Measurements from ENCODE around the gene ERI3.

Gene ERI3

GRCh38 chr1:44316231-44316759 is 38.8 kb downstream of the ERI3 start:
- no peak for DNase-seq (ENCODE audit: low read depth in 3 of 3)

GRCh38 chr1:44315521-44315920 is 39.5 kb downstream of the ERI3 start:
- no peak for DNase-seq (ENCODE audit: low read depth in 3 of 3)

GRCh38 chr1:44314452-44314851 is 40.6 kb downstream of the ERI3 start:
- no peak for DNase-seq (ENCODE audit: low read depth in 3 of 3)

DNA sequence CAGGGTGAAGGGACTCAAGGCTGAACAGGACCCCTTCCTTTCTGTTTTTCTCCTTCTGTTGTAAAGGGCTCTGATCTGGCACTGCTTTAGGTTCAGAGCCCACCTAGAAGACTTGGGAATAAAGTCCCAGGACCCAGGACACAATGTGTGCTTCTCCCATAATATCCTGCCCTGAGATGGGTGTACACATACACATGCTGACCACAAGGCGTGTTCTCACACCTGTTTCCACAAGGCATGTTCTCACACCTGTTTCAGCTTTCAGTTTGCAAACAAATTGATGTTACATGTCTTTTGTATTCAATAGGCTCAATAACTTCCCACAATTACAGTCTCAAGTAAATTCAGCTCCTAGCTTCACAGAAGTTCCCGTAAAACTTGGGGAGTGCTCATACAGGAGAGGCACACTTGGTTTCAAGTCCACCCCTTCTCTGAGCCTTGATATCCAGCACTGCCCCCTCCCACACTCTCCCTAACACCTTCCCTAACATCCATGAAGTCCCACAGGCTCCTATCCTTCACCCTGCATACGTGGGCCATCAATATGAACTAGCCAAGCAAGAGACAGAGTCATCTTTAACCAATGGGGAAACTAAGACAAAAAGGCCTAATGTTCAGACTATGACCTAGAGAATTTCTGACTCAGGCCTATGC is 41.7 kb downstream of the ERI3 start:
- no peak for DNase-seq (ENCODE audit: low read depth in 3 of 3)

DNA sequence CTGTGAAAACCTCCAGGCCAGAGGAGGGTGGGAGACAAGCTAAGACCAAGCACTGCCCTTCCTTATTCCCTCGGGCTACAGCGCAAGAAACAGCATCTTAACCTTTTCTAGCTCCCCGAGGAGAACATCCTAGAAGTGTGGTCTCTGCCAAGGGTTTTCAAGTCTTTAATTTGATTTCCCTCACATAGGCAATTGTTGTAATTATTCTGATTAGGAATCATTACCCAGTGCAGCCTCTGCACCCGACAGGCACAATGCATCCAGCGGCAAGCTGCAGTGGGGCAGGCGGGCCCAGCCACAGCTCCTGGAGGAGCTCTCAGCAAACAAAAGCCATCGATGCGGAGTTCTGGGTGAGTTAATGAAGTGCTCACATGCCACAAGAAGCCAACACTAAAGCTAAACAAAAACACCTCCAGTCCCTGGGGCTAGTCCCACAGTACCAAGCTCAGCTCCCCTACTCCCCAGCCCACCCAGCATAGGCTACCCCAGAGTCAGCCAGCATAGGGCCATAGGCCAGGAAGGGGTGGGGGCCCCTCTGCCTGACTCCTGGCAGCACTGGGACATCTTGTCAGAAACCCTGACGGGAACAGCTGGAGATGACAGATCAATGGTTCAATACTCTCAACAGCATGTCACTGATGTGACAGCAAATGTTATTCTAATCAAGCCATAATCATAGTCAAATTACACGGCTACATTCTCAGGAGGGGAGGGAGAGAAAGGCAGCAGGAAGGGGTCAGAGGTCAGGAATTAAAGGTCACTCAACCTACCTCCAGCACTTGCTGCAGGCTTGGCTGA is 42.5 kb downstream of the ERI3 start:
- no peak for DNase-seq (ENCODE audit: low read depth in 3 of 3)

- DNase-seq (ENCODE audit: low read depth in 3 of 3) = no peak
Measured at GRCh38 chr1:44310006-44310405, 45.1 kb downstream of the ERI3 start.

- peak in 1 of 3 experiments; percentile 5 for DNase-seq (ENCODE audit: low read depth in 3 of 3)
Measured at GRCh38 chr1:44305962-44306422, 49.1 kb downstream of the ERI3 start.

DNA sequence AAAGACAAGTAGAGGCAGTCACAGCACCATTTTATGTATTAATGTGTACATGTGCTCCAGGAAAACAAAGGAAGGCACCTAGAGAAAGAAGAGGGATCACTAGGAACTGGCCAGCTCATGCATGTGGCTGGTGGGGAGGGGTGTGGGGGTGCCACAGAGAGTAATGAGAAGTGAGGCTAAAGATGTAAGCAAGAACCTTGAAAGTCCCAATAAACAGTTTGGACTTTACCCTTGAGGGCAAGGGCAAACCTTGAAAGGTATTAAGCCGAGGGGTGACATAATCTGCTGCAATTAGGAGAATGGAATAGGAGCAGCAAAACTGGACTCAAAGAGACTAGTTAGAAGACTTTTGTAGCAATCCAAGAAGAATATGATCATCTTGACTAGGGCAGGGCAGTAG is 51.5 kb downstream of the ERI3 start:
- DNase-seq (ENCODE audit: low read depth in 3 of 3) = no peak

GRCh38 chr1:44302541-44302940 is 52.5 kb downstream of the ERI3 start:
- DNase-seq (ENCODE audit: low read depth in 3 of 3) = no peak

DNA sequence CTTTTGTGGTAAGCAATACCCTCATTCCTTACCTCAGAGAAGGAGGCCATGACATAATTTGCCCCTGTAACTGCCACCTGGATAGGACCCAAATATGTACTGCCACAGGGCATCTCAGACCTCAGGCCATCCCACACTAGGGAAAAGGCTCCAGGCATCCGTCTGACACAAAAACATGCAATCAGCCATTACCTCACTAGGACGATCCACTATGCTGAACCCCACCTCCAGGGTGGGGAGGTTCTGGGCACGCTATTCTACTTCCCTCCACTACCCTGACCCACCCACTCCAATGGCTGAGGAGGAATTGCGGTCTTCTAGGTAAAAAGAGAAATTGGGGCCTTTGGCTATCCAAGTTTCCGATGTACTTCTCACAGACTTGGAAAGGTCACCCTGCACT is 53.6 kb downstream of the ERI3 start:
- no peak for DNase-seq (ENCODE audit: low read depth in 3 of 3)

DNA sequence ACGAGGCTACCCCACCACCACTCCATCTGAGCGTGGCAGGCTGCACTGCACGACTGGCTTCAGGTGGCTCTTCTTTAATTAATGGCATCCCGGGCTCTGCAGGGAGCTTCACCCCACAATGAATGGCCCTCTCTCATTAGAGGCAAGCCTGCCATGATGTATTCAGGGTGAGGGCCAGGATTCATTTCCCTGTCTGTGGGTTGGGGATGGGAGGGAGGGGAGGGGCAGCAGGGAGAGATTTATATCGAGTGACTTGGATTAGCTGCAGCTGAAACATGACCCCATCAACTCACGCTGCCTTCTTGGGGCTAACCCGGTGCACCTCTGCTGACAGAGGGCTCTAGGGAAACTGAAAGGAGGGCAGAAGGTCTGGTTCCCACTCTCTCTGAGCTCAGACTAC is 54.2 kb downstream of the ERI3 start:
- DNase-seq (ENCODE audit: low read depth in 3 of 3) = no peak

GRCh38 chr1:44297695-44298400 is 57.2 kb downstream of the ERI3 start:
- DNase-seq (ENCODE audit: low read depth in 3 of 3) = no peak

- no peak for DNase-seq (ENCODE audit: low read depth in 3 of 3)
Measured at GRCh38 chr1:44296806-44297205, 58.3 kb downstream of the ERI3 start.

GRCh38 chr1:44296086-44296485 is 59.0 kb downstream of the ERI3 start:
- no peak for DNase-seq (ENCODE audit: low read depth in 3 of 3)

DNA sequence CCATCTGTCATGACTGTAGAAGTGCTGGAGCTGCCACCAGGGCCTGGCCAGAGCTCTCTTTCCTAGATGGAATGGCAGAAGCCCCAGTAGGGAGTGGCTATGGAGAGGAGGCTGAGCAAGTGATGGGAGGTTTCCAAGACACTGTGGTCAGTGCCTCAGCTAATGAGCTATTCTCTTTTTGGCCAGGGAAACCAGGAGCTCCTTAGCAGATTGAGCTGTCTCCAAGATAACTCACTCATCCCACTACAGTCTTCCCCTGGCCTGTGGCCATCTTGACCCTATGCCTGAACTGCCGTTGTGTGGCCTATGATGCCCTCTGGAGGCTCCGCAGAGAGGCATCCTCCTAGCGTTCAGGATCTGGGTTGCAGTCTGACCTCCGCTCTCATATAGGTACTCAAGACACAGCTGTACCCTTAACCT is 60.5 kb downstream of the ERI3 start:
- no peak for DNase-seq (ENCODE audit: low read depth in 3 of 3)

DNA sequence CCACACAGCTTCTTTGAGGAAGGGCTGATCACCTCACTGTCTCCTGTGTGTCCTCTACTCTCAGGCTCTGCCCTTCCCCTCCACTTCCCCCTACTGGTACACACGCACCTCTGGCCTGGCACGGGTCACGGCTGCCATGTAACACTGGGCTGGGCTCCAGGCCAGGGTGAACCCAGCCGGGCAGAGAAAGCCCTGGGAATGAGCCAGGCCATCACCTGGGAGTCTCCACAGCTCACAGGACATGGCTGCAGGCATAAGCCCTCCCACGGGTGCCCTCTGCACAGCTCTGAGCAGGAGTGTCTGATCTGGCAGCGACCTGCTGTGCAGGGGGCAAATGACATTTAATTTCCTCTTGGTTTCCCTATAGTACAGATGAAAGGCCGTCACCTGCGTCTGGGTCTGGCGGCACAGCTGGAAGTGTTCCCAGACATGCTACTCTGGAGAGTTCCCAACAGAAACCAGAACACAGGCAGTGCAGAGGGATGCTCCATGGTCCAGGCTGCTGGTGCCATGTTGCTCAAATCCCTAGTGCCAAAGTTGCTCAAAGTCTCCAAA is 61.2 kb downstream of the ERI3 start:
- no peak for DNase-seq (ENCODE audit: low read depth in 3 of 3)

DNA sequence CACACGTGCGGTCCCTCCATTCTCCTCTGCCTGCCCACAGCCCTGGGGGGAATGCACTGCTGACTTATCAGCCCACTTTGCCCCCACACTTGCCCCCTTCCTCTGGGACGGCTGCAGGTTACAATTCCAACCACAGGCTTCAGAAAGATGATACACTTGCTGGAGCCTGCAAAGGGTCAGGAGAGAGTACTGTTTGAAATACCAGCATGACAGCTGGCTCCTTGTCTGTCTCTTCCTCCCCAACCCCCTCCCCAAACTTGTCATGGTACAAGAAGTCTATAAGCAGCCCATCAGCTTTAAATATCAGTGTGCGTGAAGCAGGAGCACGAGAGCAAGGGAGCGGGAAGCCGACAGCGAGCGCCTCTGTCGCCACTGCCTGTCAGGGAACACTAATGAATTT is 62.4 kb downstream of the ERI3 start:
- DNase-seq (ENCODE audit: low read depth in 3 of 3) = no peak

GRCh38 chr1:44290250-44291094 is 64.6 kb downstream of the ERI3 start:
- no peak for DNase-seq (ENCODE audit: low read depth in 3 of 3)

DNA sequence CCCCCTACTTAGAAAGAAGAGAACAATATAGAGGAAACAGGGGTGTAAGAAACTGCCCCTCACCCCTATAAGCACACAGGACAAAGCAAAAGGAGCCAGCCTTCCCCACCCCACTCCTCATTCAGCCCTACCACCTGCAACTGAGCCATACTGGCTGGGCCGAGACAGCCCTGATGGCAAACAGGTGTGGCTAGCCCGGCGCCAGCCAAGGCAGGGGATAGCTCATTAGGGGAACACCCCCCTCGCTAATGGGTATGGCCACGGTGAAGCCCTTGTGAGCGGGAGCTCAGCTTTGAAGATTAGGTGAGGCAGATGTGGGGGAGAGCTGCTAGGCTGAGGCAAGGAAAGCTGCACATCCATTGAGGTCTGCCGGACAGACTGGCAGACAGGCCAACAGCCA is 65.5 kb downstream of the ERI3 start:
- no peak for DNase-seq (ENCODE audit: low read depth in 3 of 3)

GRCh38 chr1:44288883-44289282 is 66.2 kb downstream of the ERI3 start:
- DNase-seq (ENCODE audit: low read depth in 3 of 3) = no peak

- no peak for DNase-seq (ENCODE audit: low read depth in 3 of 3)
Measured at GRCh38 chr1:44284184-44284583, 70.9 kb downstream of the ERI3 start.
